Fibroblast of pulmonary artery (primary cell): Measurements from ENCODE around the gene SIGLEC6.
A peak's percentile ranks its signal among the peaks of the same experiment; 100 is the strongest.

Experiments used
- DNase-seq: peaks from one replicate; pipeline ENCODE4 v3.0.0-alpha.2; 2010; ENCODE audit warnings: low read depth
- H3K4me3 ChIP-seq: replicated peaks from 2 replicates; pipeline ENCODE4 v1.5.1; 2011; ENCODE audit warnings: low read depth, mild to moderate bottlenecking, control low read depth, low read length, moderate library complexity
- CTCF ChIP-seq: IDR thresholded peaks from 2 replicates; pipeline ENCODE4 v1.5.1; 2011; ENCODE audit warnings: mild to moderate bottlenecking, control low read depth, low read length, inconsistent platforms; ENCODE audit errors: missing control alignments

Gene SIGLEC6

GRCh38 chr19:51470966-51471365, 60.5 kb downstream of the SIGLEC6 start:
- no peak for TF ChIP-seq CTCF
- no peak overlapping the region for H3K4me3 ChIP-seq
- DNase-seq: peak; percentile 50

GRCh38 chr19:51469629-51470028, 61.8 kb downstream of the SIGLEC6 start:
- TF ChIP-seq CTCF: no peak
- no peak for DNase-seq
- H3K4me3 ChIP-seq: no peak overlapping the region

GRCh38 chr19:51469162-51469561, 62.3 kb downstream of the SIGLEC6 start:
- no peak for DNase-seq
- no peak for TF ChIP-seq CTCF
- no peak overlapping the region for H3K4me3 ChIP-seq

GRCh38 chr19:51468545-51468920, 62.9 kb downstream of the SIGLEC6 start:
- DNase-seq: no peak

GRCh38 chr19:51467864-51468544, 63.5 kb downstream of the SIGLEC6 start:
- DNase-seq: no peak
- no peak for TF ChIP-seq CTCF

More at GRCh38 chr19:51468545-51468920, 62.9 kb downstream of the SIGLEC6 start:
- TF ChIP-seq CTCF: no peak
- H3K4me3 ChIP-seq: no peak overlapping the region

More at GRCh38 chr19:51467864-51468544, 63.5 kb downstream of the SIGLEC6 start:
- H3K4me3 ChIP-seq: no peak overlapping the region
